Prostate gland (tissue), 2 donors: Measurements from ENCODE around the gene DTNB. TPM values are rescaled to one million over a fixed set of nuclear protein-coding genes. Genes with fewer than 3 reads are reported as not detected.

Experiments used
- DNase-seq: peaks from one replicate; pipeline ENCODE4 v3.0.0-alpha.2; 2019; ENCODE audit warnings: low spot score
- H3K27ac ChIP-seq, 2 donors: fragments of 200-600 bp; sonication (generic); 2 replicates each; pipeline ENCODE4 v1.5.1; 2017 to 2019
- H3K27me3 ChIP-seq: fragments of 200-600 bp; sonication (generic); replicated peaks from 2 replicates; pipeline ENCODE4 v1.5.1; 2019; ENCODE audit not compliant: insufficient read depth
- H3K36me3 ChIP-seq, 2 donors: fragments of 200-600 bp; sonication (generic); 1 replicate in 1 of 2; 2 replicates in 1 of 2; pipeline versions ENCODE4 v1.5.1 to v1.8.1; 2017 to 2019
- H3K4me1 ChIP-seq: fragments of 200-600 bp; sonication (generic); replicated peaks from 2 replicates; pipeline ENCODE4 v1.5.1; 2019
- H3K4me3 ChIP-seq, 2 donors: fragments of 200-600 bp; sonication (generic); 2 replicates each; pipeline ENCODE4 v1.5.1; 2017 to 2019
- H3K9me3 ChIP-seq: fragments of 200-600 bp; sonication (generic); 2 replicates; pipeline ENCODE4 v1.5.1; 2017
- POLR2A ChIP-seq: fragments of 450-650 bp; IDR thresholded peaks from one replicate; pipeline ENCODE4 v1.6.1; 2016; ENCODE audit warnings: antibody characterized with exemption, mild to moderate bottlenecking
- POLR2AphosphoS5 ChIP-seq: sonication (generic); formaldehyde crosslinking; IDR thresholded peaks from one replicate; pipeline ENCODE4 v1.6.1; 2017; ENCODE audit warnings: antibody characterized with exemption
- WGBS: methylation state at CpG from one replicate; pipeline ENCODE4 v1.1.5; 2018; 5-methylcytosine and 5-hydroxymethylcytosine counted together
- intact Hi-C: fragments of 100-400 bp; cut with DNase I; formaldehyde crosslinking; loops from one replicate; pipeline ENCODE4 v1.14.2; 2022
- total RNA-seq, 2 donors: library from RNA; depleted of rRNA; stranded (reverse); fragments of >200 nt; gene quantifications; one replicate each; pipeline ENCODE4 v1.1.0, GENCODE V29; 2016
- TF ChIP-seq, protein P1 (sequence below), 4 experiments: fragments of 200-600 bp in 2 of 4; fragments of 450-650 bp in 2 of 4; sonication (generic) in 2 of 4; IDR thresholded peaks; 1 replicate in 3 of 4; 2 replicates in 1 of 4; pipeline ENCODE4 v1.5.1; 2016 to 2019; ENCODE audit warnings: antibody characterized with exemption in 4 of 4, mild to moderate bottlenecking in 2 of 4, moderate library complexity in 2 of 4

DTNB gene
- total RNA-seq, 2 donors from 2014 or later, result 47.0 to 61.9 TPM

DNA sequence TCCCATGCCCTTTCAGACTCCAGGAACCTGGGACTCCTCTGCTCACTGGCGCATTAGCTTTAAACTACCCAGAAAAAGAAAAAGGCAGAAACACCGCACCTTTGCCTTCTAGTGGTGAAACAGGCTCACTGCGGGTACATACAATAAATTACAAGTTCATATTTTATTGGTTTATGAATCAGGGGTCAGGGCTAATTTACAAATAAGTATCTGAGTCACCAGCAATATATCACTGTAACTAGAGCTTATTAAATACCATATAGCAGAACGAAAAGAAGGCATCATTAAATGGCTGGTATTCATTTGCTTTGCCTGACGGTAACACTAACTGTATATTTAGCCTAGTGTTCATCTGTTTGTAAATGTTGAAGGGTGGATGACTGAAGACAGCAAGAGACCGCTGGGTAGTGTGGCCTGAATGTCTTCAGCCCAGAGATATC is 26.9 kb upstream of the DTNB start:
- no peak for DNase-seq
- Histone ChIP-seq H3K9me3 (no peaks in the 10 kb centered on the region), H3K27me3 (no peaks in the 10 kb centered on the region), H3K27ac (no peak overlapping the region), H3K36me3 (no peaks in the 10 kb centered on the region), H3K4me3 (no peak overlapping the region), H3K4me1 (no peaks in the 10 kb centered on the region)
- intact Hi-C loops, result no loop called here
- TF ChIP-seq POLR2A, result no peak
- TF ChIP-seq, protein P1, sequence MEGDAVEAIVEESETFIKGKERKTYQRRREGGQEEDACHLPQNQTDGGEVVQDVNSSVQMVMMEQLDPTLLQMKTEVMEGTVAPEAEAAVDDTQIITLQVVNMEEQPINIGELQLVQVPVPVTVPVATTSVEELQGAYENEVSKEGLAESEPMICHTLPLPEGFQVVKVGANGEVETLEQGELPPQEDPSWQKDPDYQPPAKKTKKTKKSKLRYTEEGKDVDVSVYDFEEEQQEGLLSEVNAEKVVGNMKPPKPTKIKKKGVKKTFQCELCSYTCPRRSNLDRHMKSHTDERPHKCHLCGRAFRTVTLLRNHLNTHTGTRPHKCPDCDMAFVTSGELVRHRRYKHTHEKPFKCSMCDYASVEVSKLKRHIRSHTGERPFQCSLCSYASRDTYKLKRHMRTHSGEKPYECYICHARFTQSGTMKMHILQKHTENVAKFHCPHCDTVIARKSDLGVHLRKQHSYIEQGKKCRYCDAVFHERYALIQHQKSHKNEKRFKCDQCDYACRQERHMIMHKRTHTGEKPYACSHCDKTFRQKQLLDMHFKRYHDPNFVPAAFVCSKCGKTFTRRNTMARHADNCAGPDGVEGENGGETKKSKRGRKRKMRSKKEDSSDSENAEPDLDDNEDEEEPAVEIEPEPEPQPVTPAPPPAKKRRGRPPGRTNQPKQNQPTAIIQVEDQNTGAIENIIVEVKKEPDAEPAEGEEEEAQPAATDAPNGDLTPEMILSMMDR (IDR thresholded peaks at IDR 0.05), result peak; percentile 33 to 87 (median 66)
- no peak for TF ChIP-seq POLR2AphosphoS5
- 14% methylated on average over 6 of the region's 6 CpGs for WGBS

DNA sequence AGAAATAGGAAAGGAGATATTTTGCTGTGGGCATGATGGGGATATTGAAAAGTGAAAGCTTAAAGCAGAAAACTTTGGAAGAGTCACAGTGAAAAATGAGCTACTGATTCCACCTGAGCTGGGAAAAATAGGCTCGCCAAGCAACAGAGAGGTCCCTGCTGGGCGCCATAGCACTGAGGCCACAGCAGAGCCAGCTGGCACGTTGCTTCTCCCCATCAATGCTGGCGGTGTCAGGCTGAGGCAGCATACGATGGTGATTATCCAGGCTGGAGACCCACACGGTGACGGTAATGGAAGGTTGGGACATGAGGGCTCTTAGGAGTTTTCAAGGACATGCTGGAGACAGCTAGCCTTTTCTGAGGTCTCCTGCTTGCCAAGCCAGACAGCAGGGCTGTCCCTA is 25.8 kb upstream of the DTNB start:
- no peak for DNase-seq
- no peak overlapping the region for H3K4me3 ChIP-seq
- WGBS, result 90% methylated on average over 7 of the region's 7 CpGs
- no peaks in the 10 kb centered on the region for H3K27me3 ChIP-seq
- TF ChIP-seq POLR2A, result no peak
- TF ChIP-seq, protein P1 (IDR thresholded peaks at IDR 0.05), result no peak
- TF ChIP-seq POLR2AphosphoS5, result no peak
- H3K9me3 ChIP-seq, result no peaks in the 10 kb centered on the region
- H3K4me1 ChIP-seq, result no peaks in the 10 kb centered on the region
- H3K36me3 ChIP-seq, result no peaks in the 10 kb centered on the region
- intact Hi-C loops, result no loop called here
- no peak overlapping the region for H3K27ac ChIP-seq

DNA sequence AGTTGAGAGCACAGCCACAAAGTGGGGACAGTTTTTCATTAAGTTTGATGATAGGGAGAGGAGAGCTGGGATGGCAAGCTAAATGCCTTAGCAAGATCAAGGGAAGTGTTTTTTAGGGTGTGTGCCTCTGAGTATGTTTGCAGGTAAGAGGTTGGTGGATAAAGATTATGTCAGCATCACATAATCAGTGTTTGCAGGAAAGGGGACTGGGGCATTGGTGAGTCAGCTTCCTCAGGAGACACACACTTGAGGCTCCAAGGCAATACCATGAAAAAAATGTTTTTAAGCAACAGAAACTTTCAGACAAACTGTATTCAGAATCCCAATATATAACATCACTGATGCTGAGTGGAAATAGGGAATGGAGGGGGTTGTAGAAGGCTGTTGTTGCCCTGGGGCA is 25.4 kb upstream of the DTNB start:
- DNase-seq, result no peak
- Histone ChIP-seq H3K27ac (no peak overlapping the region), H3K27me3 (no peaks in the 10 kb centered on the region), H3K4me1 (no peaks in the 10 kb centered on the region), H3K9me3 (no peaks in the 10 kb centered on the region), H3K4me3 (no peak overlapping the region), H3K36me3 (no peaks in the 10 kb centered on the region)
- intact Hi-C loops, result no loop called here
- TF ChIP-seq, protein P1 (IDR thresholded peaks at IDR 0.05), result no peak
- no peak for TF ChIP-seq POLR2A
- TF ChIP-seq POLR2AphosphoS5, result no peak

DNA sequence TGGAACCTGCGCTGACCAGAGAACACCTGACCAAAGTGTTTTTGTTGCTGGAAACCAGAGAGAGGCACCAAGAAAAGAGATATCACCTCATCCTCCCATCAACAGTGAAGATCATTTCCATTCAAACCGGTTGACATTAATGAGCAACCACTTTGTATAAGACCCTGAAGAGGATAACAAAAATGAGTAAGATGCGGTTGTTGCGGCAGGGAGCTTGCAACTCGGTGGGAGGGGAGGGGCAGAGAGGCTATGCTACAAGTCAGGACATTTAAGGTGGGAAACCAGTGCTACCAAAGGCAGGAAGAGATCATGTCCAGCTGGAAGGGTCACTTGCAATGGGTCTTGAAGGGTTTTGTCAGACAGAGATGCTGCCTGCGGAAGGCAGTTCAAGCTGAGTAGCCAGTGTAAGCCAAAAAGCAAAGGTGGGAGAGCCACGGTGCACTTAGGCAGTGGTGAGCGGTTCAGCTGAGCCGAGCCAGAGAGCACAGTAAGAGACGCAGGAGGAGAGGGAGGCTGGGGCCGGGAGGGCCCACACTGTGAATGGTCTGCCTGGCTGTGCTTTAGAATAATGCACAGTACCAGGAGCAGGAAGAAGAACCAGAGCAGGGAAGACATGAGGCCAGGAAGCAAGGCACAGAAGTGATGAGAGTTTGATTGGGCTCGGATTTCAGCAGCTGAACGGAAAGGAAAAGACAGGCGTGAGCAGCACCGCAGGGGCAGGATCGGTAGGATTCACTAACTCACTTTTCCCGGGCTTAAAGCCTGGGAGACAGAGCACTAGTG is 24.4 kb upstream of the DTNB start:
- no peaks in the 10 kb centered on the region for H3K36me3 ChIP-seq
- 52% methylated on average over 17 of the region's 17 CpGs for WGBS
- DNase-seq, result no peak
- no peak overlapping the region for H3K4me3 ChIP-seq
- intact Hi-C loops, result no loop called here
- H3K27ac ChIP-seq, result no peak overlapping the region
- no peak for TF ChIP-seq POLR2AphosphoS5
- TF ChIP-seq, protein P1 (IDR thresholded peaks at IDR 0.05), result no peak
- TF ChIP-seq POLR2A, result no peak
- H3K4me1 ChIP-seq, result no peaks in the 10 kb centered on the region
- no peaks in the 10 kb centered on the region for H3K9me3 ChIP-seq
- no peaks in the 10 kb centered on the region for H3K27me3 ChIP-seq
